ENCODE measurements around the gene WDR45B. TPM values are rescaled to one million over a fixed set of nuclear protein-coding genes. Genes with fewer than 3 reads are reported as not detected.

Gene WDR45B
- total and polyA plus RNA-seq, 2 experiments from 2014 or later: 82.6 to 112 TPM

DNA sequence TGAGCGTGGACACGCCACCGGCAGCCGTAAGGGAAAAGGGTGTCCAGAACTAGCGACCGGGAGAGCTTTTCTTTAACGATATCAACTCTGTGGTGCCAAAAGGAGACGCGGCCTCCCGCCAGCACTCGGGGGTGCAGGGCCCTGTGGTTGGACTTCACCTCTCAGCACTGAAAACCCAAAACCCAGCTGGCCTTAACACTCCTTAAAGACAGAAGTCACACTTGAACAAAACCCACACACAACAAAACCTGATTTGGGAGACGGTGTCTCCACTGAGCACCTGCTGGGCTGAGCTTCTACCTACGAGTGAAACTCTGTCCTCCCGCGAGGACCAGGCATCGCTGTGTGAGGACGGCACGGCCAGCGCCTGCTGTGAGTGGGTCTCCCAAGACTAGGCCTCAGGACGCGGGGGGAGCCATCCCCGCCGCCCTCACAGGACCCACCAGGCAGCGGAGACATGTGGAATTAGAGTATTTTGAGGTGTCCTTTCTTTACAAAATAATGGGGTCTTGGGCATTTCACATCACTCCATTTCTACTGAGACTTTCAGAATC, 46.7 kb downstream of the WDR45B start:
- H3K27ac ChIP-seq: no peak overlapping the region
- 99% methylated on average over 24 of the region's 24 CpGs for WGBS (ENCODE audit: low lambda C conversion rate, missing lambda C conversion rate)
- TF ChIP-seq EZH2 (IDR thresholded peaks at IDR 0.05; ENCODE audit: borderline replicate concordance) (no peak), EZH2phosphoT487 (IDR thresholded peaks at IDR 0.05; ENCODE audit: low read depth, severe bottlenecking, unreplicated experiment) (no peak)

DNA sequence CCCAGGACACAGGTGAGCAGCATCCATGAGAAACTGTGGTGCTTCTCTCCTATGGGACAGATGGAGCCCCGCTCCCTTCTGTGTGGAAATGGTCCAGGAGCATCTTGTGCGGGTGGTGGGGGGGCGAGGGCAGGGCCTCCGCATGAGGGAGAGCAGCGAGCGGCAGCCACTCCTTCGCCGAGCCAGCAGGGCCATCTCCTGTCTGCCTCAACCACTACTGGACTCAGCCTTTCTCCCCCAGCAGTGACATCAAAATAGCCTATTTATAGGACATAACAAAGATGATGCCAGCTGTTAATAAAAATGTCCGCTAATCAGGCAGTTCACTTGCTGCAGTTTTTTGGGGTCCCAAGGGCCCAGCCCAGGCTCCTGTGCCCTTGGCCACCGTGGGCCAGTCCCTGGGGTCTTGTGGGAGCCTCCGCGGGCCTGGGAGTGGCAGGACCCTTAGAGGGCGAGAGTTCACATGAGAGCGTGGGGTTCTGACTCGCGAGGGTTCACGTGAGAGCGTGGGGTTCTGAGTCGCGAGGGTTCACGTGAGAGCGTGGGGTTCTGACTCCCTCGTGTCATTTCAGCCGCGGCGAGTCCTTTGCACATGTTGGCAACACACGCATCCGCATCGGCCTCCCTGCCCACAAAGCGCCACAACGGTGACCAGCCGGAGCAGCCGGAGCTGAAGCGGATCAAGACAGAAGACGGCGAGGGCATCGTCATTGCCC, 47.4 kb downstream of the WDR45B start:
- H2AFZ ChIP-seq: no peak overlapping the region
- no peak overlapping the region for H3K4me2 ChIP-seq
- no peaks in the 10 kb centered on the region for H4K20me1 ChIP-seq (ENCODE audit: insufficient read depth, poor library complexity, severe bottlenecking)
- no peak overlapping the region for H3K4me3 ChIP-seq
- H3K9me2 ChIP-seq (replicated peaks; ENCODE audit: insufficient read depth): no peaks in the 10 kb centered on the region
- no peak overlapping the region for H3K27ac ChIP-seq
- H3K79me2 ChIP-seq: peaks cover 38% of the 10 kb centered on the region
- no peak for DNase-seq (ENCODE audit: low spot score)
- no peaks in the 10 kb centered on the region for H3K9me3 ChIP-seq (ENCODE audit: low read depth)
- H3K36me3 ChIP-seq (replicated peaks; ENCODE audit: insufficient read depth, low read depth): no peaks in the 10 kb centered on the region
- TF ChIP-seq EZH2 (IDR thresholded peaks at IDR 0.05; ENCODE audit: borderline replicate concordance) (no peak), EZH2phosphoT487 (IDR thresholded peaks at IDR 0.05; ENCODE audit: low read depth, severe bottlenecking, unreplicated experiment) (no peak)
- TF ChIP-seq, protein P1, sequence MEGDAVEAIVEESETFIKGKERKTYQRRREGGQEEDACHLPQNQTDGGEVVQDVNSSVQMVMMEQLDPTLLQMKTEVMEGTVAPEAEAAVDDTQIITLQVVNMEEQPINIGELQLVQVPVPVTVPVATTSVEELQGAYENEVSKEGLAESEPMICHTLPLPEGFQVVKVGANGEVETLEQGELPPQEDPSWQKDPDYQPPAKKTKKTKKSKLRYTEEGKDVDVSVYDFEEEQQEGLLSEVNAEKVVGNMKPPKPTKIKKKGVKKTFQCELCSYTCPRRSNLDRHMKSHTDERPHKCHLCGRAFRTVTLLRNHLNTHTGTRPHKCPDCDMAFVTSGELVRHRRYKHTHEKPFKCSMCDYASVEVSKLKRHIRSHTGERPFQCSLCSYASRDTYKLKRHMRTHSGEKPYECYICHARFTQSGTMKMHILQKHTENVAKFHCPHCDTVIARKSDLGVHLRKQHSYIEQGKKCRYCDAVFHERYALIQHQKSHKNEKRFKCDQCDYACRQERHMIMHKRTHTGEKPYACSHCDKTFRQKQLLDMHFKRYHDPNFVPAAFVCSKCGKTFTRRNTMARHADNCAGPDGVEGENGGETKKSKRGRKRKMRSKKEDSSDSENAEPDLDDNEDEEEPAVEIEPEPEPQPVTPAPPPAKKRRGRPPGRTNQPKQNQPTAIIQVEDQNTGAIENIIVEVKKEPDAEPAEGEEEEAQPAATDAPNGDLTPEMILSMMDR (IDR thresholded peaks at IDR 0.05; ENCODE audit: poor library complexity): no peak
- no peaks in the 10 kb centered on the region for H3K27me3 ChIP-seq
- 98% methylated on average over 37 of the region's 37 CpGs for WGBS (ENCODE audit: low lambda C conversion rate, missing lambda C conversion rate)
- H3K4me1 ChIP-seq (ENCODE audit: insufficient read depth): no peaks in the 10 kb centered on the region

More for the DNA sequence above, 46.7 kb downstream of the WDR45B start:
- H3K4me3 ChIP-seq: no peak overlapping the region
- H4K20me1 ChIP-seq (ENCODE audit: insufficient read depth, poor library complexity, severe bottlenecking): no peaks in the 10 kb centered on the region
- no peaks in the 10 kb centered on the region for H3K9me3 ChIP-seq (ENCODE audit: low read depth)
- no peaks in the 10 kb centered on the region for H3K4me1 ChIP-seq (ENCODE audit: insufficient read depth)
- H3K9me2 ChIP-seq (replicated peaks; ENCODE audit: insufficient read depth): no peaks in the 10 kb centered on the region
- H2AFZ ChIP-seq: no peak overlapping the region
- H3K79me2 ChIP-seq: peaks cover 35% of the 10 kb centered on the region
- no peaks in the 10 kb centered on the region for H3K27me3 ChIP-seq
- H3K36me3 ChIP-seq (replicated peaks; ENCODE audit: insufficient read depth, low read depth): no peaks in the 10 kb centered on the region
- no peak for DNase-seq (ENCODE audit: low spot score)
- no peak overlapping the region for H3K4me2 ChIP-seq

DNA sequence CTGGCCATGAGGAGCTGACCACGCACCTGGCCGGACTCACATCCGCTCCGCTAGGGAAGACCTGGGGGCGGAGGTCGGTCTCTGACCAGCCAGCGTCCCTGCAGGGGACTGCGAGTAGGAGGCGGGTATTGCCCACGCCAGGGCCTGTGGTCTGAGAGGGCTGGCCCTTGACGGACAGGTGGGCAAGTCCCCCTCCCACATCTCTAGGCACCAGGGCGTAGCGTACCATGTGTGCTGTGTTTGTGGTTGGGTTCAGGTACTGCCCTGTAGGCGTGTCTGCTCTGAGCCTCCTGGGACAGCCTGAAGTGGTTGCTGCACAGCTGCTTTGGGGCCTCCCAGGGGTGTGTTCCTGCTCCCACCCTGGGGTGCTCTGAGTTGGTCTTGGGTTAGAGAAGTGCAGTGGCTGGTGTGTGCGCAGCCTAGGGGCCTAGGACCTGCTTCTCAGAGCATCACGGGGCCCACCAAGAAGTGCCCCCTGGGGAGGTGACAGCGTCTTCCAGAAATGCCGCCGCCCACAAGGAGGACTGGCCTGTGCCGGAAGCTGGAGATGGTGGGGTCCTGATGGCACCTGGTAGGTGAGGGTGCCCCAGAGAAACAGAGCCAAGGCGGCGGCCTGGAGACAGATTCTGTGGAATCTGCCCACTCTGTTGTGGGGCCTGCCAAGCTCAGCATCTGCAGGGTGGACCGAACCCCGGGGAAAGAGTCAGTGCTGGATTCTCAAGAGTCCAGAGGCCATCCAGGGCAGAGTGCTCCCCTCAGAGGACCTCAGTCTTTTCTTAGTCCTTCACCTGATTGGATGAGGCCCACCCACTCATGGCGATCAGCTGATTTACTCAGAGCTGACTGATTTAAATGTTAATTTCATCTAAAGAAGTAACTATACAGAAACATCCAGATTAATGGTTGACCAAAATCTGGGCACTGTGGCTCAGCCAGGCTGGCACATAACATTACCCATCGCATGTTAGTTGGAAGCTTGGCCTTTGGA, 48.3 kb downstream of the WDR45B start:
- H3K4me1 ChIP-seq (ENCODE audit: insufficient read depth): no peaks in the 10 kb centered on the region
- H3K4me3 ChIP-seq: no peak overlapping the region
- no peak overlapping the region for H3K27ac ChIP-seq
- no peaks in the 10 kb centered on the region for H3K27me3 ChIP-seq
- H3K9me2 ChIP-seq (replicated peaks; ENCODE audit: insufficient read depth): no peaks in the 10 kb centered on the region
- H3K36me3 ChIP-seq (replicated peaks; ENCODE audit: insufficient read depth, low read depth): no peaks in the 10 kb centered on the region
- 94% methylated on average over 26 of the region's 26 CpGs for WGBS (ENCODE audit: low lambda C conversion rate, missing lambda C conversion rate)
- no peaks in the 10 kb centered on the region for H3K9me3 ChIP-seq (ENCODE audit: low read depth)
- TF ChIP-seq, protein P1 (IDR thresholded peaks at IDR 0.05; ENCODE audit: poor library complexity): no peak
- no peak for TF ChIP-seq EZH2 (IDR thresholded peaks at IDR 0.05; ENCODE audit: borderline replicate concordance)
- TF ChIP-seq EZH2phosphoT487 (IDR thresholded peaks at IDR 0.05; ENCODE audit: low read depth, severe bottlenecking, unreplicated experiment): no peak
- H4K20me1 ChIP-seq (ENCODE audit: insufficient read depth, poor library complexity, severe bottlenecking): no peaks in the 10 kb centered on the region
- DNase-seq (ENCODE audit: low spot score): no peak
- H3K4me2 ChIP-seq: no peak overlapping the region
- H3K79me2 ChIP-seq: peaks cover 47% of the 10 kb centered on the region
- H2AFZ ChIP-seq: no peak overlapping the region

All from hepatocyte (in vitro differentiated cells).